ENCODE results near the gene GTSE1.

GRCh38 chr22:46259374-46259773 lies 37.3 kb upstream of the GTSE1 start:
- no peak for TF ChIP-seq EZH2 (IDR thresholded peaks at IDR 0.05; ENCODE audit: low read length, unreplicated experiment)
- no peak for TF ChIP-seq CTCF (conservative IDR thresholded peaks at IDR 0.05; ENCODE audit: low read depth, low read length)
- no peak for TF ChIP-seq EZH2phosphoT487 (IDR thresholded peaks at IDR 0.05; ENCODE audit: borderline replicate concordance, low read length)
